GM12872 (cell line): ENCODE data around the gene TMTC1.

ENCODE experiments used
- TF ChIP-seq, protein P1 (sequence below): IDR thresholded peaks from 3 replicates; pipeline ENCODE4 v1.5.1; 2011; ENCODE audit warnings: low read depth, mild to moderate bottlenecking, low read length, moderate library complexity; ENCODE audit not compliant: insufficient read depth

TMTC1 gene

DNA sequence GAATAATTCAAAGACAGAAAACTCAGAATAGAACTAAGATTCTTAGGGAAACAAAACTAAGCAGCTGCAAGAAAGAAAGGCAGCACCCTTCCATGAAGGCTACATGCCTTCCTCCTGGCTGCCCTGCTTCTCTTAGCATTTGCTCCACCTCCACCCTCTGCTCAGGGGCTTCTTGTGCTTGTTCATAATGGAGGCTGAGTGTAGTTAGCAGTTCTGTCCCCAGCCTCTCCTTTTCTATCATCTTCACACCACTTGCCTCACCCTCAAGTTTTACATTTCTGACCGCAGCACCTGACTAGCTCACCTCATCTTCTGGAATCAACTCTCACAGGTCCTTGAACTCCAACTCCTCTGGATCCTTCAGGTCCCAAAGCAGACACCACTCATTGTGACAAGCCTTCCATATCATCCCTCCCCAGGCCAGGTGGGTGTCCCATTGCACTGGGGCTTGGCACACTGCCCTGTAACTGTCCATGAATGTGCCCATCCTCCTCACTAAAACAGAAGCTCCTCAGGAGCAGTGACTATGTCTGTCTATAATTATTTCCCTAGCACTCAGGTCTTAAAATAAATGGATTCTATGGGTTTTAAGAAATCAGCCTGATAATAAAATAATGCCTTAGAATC is 139.1 kb downstream of the TMTC1 start:
- TF ChIP-seq, protein P1, sequence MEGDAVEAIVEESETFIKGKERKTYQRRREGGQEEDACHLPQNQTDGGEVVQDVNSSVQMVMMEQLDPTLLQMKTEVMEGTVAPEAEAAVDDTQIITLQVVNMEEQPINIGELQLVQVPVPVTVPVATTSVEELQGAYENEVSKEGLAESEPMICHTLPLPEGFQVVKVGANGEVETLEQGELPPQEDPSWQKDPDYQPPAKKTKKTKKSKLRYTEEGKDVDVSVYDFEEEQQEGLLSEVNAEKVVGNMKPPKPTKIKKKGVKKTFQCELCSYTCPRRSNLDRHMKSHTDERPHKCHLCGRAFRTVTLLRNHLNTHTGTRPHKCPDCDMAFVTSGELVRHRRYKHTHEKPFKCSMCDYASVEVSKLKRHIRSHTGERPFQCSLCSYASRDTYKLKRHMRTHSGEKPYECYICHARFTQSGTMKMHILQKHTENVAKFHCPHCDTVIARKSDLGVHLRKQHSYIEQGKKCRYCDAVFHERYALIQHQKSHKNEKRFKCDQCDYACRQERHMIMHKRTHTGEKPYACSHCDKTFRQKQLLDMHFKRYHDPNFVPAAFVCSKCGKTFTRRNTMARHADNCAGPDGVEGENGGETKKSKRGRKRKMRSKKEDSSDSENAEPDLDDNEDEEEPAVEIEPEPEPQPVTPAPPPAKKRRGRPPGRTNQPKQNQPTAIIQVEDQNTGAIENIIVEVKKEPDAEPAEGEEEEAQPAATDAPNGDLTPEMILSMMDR = no peak

DNA sequence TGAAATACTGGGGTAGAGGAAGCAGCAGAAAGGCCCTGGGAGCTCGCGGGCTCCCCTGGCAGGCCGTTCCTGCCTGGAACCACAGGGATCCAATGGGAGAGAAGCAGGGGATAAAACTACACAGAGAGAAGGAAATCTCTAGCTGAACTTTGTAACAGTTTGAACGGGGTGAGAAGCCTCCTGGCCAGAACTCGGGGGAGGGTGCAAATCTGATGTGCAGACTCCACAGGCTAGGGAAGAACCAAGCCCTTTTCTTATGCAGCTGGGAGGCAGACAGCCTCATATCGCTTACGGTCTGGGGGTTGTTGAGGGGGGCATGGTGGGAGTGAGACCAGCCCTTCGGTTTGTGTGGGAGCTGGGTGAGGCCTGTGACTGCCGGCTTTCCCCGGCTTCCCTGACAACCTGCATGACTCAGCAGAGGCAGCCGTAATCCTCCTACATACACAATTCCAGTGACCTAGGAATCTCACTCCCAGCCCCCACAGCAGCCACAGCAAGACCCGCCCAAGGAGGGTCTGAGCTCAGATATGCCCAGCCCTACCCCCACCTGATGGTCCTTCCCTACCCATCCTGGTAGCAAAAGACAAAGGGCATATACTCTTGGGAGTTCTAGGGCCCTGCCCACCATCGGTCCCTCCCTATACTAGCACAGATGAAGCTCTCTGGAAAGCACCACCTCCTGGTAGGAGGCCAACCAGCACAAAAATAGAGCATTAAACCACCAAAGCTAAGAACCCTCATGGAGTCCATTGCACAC is 143.0 kb downstream of the TMTC1 start:
- TF ChIP-seq, protein P1 = no peak

DNA sequence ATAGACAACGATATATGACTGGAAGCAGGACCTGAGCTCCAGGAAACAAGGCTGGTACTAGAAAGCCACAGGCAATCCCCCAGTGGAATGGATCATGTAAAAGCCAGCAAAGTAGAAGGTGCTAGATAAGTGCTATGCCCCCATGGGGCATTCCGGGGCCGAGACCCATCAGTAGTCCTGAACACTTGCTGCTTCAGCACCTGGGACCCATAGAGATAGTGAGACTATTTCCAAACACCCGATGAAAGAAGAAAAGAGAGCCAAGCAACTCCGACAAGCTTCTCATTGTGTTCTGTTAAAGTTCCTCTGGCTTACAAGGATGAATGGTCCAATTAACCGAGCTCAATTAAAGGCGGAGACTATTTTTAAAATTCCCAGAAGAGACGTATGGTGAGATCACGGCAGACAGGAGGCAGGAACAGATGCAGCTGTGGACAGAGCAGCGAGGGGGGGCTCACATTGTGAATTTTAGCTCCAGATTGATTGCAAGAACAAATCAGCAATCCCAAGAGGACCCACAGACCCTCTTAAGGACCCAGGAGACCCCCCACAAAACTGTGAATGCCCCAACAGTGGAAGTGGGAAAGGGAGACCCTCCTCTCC is 143.7 kb downstream of the TMTC1 start:
- TF ChIP-seq, protein P1 = no peak

- TF ChIP-seq, protein P1 = no peak
Measured at GRCh38 chr12:29638528-29638927, 145.2 kb downstream of the TMTC1 start.

GRCh38 chr12:29634057-29634456 is 149.7 kb downstream of the TMTC1 start:
- TF ChIP-seq, protein P1 = no peak

GRCh38 chr12:29627221-29627620 is 156.5 kb downstream of the TMTC1 start:
- TF ChIP-seq, protein P1 = no peak

GRCh38 chr12:29625359-29625953 is 158.3 kb downstream of the TMTC1 start:
- TF ChIP-seq, protein P1 = no peak
